ENCODE data around the gene ITGA8.

The ITGA8 gene

DNA sequence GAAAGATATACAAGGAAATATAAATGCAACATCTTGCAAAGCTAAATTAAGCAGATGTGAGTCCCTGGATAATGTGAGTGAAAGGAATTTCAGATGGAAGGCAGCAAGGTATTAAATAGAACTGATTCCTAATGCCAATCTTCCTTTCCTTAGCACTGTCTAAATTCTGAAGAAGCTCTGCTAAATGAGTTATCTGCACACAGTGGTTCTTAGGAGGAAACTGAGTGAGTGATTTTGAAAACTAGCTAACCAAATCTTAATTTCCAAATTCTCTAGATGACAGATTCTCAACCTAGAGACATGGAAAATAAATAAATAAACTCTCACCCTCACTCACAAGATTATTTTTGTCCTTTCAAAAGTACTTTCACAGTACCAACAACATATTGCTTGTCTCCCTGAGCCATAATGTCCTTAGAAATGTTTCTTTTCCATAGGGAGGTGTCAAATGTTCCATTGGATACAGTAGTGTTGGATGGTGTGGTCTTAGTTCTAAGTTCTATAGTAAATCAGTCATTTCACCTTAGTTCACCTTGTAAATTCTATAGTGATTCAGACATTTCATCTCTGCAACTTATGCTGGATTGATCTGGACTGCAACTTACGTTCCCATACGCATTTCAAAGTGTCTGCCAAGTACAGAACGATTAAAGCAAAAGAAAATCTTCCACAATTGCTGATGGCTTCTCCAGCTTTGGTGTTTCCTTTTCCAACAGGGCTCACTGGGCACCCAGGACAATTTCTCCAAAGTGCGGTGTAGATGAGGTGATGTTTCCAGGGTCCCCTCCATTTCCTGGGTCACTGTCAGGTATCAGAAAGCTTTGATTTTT is 203.3 kb downstream of the ITGA8 start:
- H3K4me1 ChIP-seq (ENCODE audit: control insufficient read depth, low read depth, low read length), result no peaks in the 10 kb centered on the region
- no peak overlapping the region for H3K27ac ChIP-seq (ENCODE audit: low read length)
- no peak overlapping the region for H3K4me3 ChIP-seq (ENCODE audit: low read length)
- no peaks in the 10 kb centered on the region for H3K36me3 ChIP-seq (ENCODE audit: control insufficient read depth, low read depth, low read length)
- H3K9ac ChIP-seq (ENCODE audit: low read length), result no peak overlapping the region
- H3K27me3 ChIP-seq (ENCODE audit: control insufficient read depth, insufficient read depth, low read length), result no peaks in the 10 kb centered on the region
- no peaks in the 10 kb centered on the region for H3K9me3 ChIP-seq (ENCODE audit: control insufficient read depth, low read depth, low read length)

DNA sequence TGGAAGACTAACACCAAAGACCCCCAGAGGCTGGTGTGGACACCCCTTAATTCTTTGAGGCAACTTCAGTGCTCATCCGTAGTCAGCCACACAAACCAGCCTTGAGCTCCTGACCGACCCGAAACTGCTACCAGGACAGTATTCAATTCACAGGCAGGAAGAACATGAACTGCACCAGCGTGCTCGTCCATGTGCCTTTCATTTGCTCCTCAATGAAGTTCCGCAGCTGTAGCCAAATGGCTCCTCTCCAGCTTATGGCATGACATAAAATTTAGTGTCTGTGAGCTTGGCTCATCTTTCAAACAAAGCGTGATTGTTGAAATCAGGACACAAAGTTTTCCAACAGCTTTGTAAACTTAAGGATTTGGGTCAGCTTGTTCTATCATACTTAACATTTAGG is 204.5 kb downstream of the ITGA8 start:
- Histone ChIP-seq H3K9ac (ENCODE audit: low read length) (no peak overlapping the region), H3K4me3 (ENCODE audit: low read length) (no peak overlapping the region), H3K27ac (ENCODE audit: low read length) (no peak overlapping the region), H3K4me1 (ENCODE audit: control insufficient read depth, low read depth, low read length) (no peaks in the 10 kb centered on the region), H3K36me3 (ENCODE audit: control insufficient read depth, low read depth, low read length) (no peaks in the 10 kb centered on the region), H3K27me3 (ENCODE audit: control insufficient read depth, insufficient read depth, low read length) (no peaks in the 10 kb centered on the region), H3K9me3 (ENCODE audit: control insufficient read depth, low read depth, low read length) (no peaks in the 10 kb centered on the region)

DNA sequence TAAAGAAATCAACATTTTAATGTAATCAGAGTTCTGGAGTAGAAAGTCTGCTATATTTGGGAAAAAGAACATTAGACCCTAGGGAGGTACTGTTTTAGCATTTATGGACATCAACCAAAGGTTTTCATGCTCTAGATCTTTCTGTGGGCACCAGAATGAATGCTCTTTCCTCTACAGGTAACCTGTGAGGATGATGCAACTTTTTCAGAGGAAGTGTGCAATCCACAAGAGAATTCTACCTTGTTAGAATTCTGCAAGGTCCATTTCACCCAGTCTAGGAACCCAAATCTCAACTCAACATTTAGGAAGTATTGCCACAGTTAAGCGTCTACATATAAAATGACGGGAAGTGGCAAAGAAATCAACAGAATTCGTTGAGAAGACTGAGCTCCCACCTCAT is 208.8 kb downstream of the ITGA8 start:
- Histone ChIP-seq H3K27me3 (ENCODE audit: control insufficient read depth, insufficient read depth, low read length) (no peaks in the 10 kb centered on the region), H3K36me3 (ENCODE audit: control insufficient read depth, low read depth, low read length) (no peaks in the 10 kb centered on the region), H3K9ac (ENCODE audit: low read length) (no peak overlapping the region), H3K4me1 (ENCODE audit: control insufficient read depth, low read depth, low read length) (no peaks in the 10 kb centered on the region), H3K4me3 (ENCODE audit: low read length) (no peak overlapping the region), H3K27ac (ENCODE audit: low read length) (no peak overlapping the region), H3K9me3 (ENCODE audit: control insufficient read depth, low read depth, low read length) (no peaks in the 10 kb centered on the region)

DNA sequence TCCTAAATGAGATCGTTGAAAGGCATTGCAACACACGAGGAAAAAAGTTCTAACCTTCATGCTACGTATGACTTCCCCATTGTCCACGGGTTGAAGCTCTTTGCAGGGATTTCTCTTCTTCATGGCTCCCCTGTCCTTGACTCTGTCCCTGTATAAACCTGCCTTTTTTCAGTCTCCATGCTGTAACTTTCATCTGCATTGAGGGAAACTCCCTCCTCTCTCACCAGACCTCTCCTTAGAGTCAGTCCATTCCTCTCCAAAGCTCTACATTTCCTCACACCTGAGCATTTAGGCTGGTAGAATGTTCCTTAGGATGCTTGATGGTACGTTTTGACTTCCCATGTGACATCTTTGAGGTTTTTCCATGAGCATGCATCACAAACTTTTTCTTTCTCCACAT is 214.4 kb downstream of the ITGA8 start:
- Histone ChIP-seq H3K36me3 (ENCODE audit: control insufficient read depth, low read depth, low read length) (no peaks in the 10 kb centered on the region), H3K27me3 (ENCODE audit: control insufficient read depth, insufficient read depth, low read length) (no peaks in the 10 kb centered on the region), H3K9me3 (ENCODE audit: control insufficient read depth, low read depth, low read length) (no peaks in the 10 kb centered on the region), H3K9ac (ENCODE audit: low read length) (no peak overlapping the region), H3K4me1 (ENCODE audit: control insufficient read depth, low read depth, low read length) (no peaks in the 10 kb centered on the region), H3K27ac (ENCODE audit: low read length) (no peak overlapping the region), H3K4me3 (ENCODE audit: low read length) (no peak overlapping the region)

DNA sequence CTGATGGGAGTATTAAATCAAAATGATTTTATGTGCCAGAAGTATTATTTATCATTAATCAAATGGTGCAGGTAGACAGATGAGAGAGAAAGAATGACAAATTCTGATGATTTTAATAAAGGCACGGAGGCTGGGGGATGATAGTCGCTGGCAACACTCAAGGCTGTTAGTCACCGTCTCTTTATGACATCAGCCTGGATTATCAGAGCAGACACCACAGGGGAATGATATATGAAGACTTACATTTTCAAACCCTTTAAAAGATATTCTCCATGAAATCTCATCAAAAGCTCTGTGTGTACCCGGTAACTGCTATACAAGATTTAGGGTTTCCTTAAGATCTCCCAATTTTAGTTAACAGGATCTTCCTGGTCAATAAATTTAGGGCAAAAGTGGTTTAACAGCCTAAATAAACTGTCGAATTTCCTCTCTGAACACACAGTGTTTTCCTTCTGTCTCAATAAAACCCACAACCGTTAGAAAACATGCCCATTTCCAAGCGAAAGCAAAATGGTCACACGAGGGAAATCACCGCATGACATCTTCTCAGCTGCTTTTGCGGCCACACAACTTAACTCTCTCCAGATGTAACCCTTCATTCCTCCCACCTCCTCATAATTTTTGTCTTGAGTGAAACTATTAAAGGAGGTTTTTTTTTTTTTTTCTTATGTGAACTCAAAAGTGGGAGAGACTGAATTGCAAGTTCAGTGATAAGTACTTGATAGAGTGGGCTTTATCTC is 215.5 kb downstream of the ITGA8 start:
- H3K27me3 ChIP-seq (ENCODE audit: control insufficient read depth, insufficient read depth, low read length), result no peaks in the 10 kb centered on the region
- H3K4me3 ChIP-seq (ENCODE audit: low read length), result no peak overlapping the region
- H3K9ac ChIP-seq (ENCODE audit: low read length), result no peak overlapping the region
- H3K9me3 ChIP-seq (ENCODE audit: control insufficient read depth, low read depth, low read length), result no peaks in the 10 kb centered on the region
- H3K36me3 ChIP-seq (ENCODE audit: control insufficient read depth, low read depth, low read length), result no peaks in the 10 kb centered on the region
- no peak overlapping the region for H3K27ac ChIP-seq (ENCODE audit: low read length)
- H3K4me1 ChIP-seq (ENCODE audit: control insufficient read depth, low read depth, low read length), result no peaks in the 10 kb centered on the region

DNA sequence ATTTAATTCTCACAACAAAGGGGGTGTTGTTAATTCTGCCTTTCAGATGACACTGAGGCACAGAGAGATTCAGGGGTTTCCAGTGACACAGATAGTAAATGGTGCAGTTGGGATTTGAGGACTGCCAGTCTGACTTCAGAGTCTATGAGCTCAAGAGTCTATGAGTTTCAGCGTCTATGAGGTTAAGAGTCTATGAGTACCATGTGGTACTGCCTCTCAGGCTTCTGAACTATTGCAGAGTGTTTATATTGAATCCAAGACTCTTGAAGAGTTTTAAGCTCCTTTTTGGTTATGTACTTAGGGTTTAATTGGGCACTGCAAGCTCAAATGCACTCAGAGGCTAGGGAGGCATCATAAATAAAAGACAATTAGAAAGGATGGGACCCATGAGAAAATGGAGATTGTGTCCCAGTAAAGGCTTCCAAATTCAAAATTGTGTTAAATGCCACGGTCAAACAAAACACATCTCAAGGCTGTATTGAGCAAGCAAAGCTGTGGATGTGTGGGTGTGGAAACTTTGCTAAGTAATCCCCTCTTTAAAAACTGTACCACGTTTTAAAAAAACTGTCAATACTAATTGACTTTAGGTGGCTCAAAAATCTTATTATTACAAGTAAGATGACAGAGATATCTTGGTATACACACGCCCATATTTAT is 224.7 kb downstream of the ITGA8 start:
- Histone ChIP-seq H3K9me3 (ENCODE audit: control insufficient read depth, low read depth, low read length) (no peaks in the 10 kb centered on the region), H3K4me1 (ENCODE audit: control insufficient read depth, low read depth, low read length) (peaks cover 7% of the 10 kb centered on the region), H3K4me3 (ENCODE audit: low read length) (no peak overlapping the region), H3K9ac (ENCODE audit: low read length) (no peak overlapping the region), H3K27me3 (ENCODE audit: control insufficient read depth, insufficient read depth, low read length) (no peaks in the 10 kb centered on the region), H3K27ac (ENCODE audit: low read length) (no peak overlapping the region), H3K36me3 (ENCODE audit: control insufficient read depth, low read depth, low read length) (no peaks in the 10 kb centered on the region)

DNA sequence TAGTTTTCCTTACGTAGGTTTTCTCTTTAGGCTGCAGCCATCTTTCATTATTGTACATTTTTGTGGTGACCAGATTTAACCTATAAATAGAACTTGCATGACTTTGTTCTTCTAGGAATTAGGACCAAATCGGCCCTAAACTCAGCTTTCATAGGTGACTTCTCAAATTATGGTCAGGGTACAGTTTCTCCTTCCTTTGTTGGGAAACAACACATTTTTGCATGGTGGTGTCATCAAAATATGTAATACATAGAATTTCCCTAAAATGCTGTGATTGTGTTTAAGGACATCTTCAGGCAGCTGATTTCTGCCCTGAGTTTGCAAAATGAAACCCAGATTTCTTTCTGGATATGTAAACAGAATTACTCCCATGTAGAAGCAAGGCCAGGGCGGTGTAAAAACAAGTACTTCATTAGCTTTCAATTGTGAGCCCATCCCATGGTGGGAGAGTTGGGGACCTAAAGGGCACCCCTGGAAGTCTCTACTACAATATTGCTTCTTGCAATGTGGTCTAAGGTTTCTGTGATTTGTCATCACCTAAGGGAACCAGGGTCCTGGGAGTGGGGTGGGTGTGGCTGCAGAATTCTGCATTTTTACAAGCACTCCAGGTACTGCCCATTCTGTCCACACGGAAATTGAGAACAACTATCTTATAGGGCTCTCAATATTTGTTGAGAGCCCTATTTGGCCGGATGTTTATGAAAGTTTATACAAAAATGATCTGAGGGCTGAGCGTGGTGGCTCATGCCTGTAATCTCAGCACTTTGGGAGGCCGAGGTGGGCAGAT is 227.7 kb downstream of the ITGA8 start:
- H3K4me1 ChIP-seq (ENCODE audit: control insufficient read depth, low read depth, low read length), result peaks cover 7% of the 10 kb centered on the region
- no peaks in the 10 kb centered on the region for H3K27me3 ChIP-seq (ENCODE audit: control insufficient read depth, insufficient read depth, low read length)
- H3K4me3 ChIP-seq (ENCODE audit: low read length), result no peak overlapping the region
- no peaks in the 10 kb centered on the region for H3K36me3 ChIP-seq (ENCODE audit: control insufficient read depth, low read depth, low read length)
- no peak overlapping the region for H3K9ac ChIP-seq (ENCODE audit: low read length)
- H3K27ac ChIP-seq (ENCODE audit: low read length), result no peak overlapping the region
- no peaks in the 10 kb centered on the region for H3K9me3 ChIP-seq (ENCODE audit: control insufficient read depth, low read depth, low read length)

DNA sequence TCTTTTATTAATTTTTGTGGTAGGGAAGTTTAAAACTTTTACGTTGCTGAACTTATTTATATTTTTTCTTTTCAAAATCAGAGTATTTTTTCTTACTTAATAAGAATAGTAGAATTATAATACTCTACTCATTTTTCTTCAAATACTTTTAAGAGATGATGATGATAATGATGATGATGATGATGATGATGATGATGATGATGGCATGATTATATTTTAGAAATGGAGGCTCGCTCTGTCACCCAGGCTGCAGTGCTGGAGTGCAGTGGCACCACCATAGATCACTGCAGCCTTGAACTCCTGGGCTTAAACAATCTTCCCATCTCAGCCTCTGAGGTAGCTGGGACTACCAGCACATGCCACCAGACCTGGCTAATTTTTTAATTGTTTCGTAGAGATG is 230.3 kb downstream of the ITGA8 start:
- Histone ChIP-seq H3K4me3 (ENCODE audit: low read length) (no peak overlapping the region), H3K9ac (ENCODE audit: low read length) (no peak overlapping the region), H3K27me3 (ENCODE audit: control insufficient read depth, insufficient read depth, low read length) (no peaks in the 10 kb centered on the region), H3K4me1 (ENCODE audit: control insufficient read depth, low read depth, low read length) (no peaks in the 10 kb centered on the region), H3K36me3 (ENCODE audit: control insufficient read depth, low read depth, low read length) (no peaks in the 10 kb centered on the region), H3K9me3 (ENCODE audit: control insufficient read depth, low read depth, low read length) (no peaks in the 10 kb centered on the region), H3K27ac (ENCODE audit: low read length) (no peak overlapping the region)

DNA sequence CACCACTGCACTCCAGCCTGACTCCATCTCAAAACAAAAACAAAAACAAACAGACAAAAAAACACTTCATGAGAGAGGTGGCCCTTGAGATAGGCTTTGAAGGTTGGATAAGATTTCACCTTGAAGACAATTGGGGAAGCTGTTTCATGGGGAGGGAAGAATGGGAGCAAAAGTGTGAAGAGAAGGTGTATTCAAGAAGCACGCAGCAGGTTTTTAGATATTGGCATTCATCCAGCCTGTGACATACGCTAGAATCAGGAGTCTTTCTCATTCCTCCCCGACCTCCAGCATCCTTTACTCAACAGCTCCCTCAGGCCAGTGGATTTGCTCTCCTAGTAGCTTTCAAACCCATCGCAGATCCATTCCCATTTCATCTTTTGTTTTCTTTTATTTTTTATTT is 232.3 kb downstream of the ITGA8 start:
- Histone ChIP-seq H3K27ac (ENCODE audit: low read length) (no peak overlapping the region), H3K9me3 (ENCODE audit: control insufficient read depth, low read depth, low read length) (no peaks in the 10 kb centered on the region), H3K27me3 (ENCODE audit: control insufficient read depth, insufficient read depth, low read length) (no peaks in the 10 kb centered on the region), H3K9ac (ENCODE audit: low read length) (no peak overlapping the region), H3K36me3 (ENCODE audit: control insufficient read depth, low read depth, low read length) (no peaks in the 10 kb centered on the region), H3K4me1 (ENCODE audit: control insufficient read depth, low read depth, low read length) (no peaks in the 10 kb centered on the region), H3K4me3 (ENCODE audit: low read length) (no peak overlapping the region)

DNA sequence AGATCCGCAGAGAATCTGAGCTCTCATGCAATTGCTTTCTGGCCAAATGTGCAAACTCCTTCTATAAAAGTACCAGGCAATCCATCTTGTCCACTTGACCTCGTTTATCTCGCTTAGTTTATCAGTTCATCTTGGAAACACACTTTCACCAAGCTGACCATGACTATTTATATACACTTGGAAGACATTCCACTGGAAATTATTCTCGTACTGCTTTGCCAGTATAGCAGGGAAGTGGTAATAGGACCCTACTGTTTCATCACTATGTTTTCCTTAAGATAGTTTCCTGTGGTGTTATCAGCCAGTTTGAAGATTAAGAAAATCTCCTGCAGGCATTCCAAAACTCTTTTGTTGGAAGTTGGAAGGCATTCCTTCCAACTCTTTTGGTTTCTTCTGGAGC is 233.3 kb downstream of the ITGA8 start:
- no peaks in the 10 kb centered on the region for H3K9me3 ChIP-seq (ENCODE audit: control insufficient read depth, low read depth, low read length)
- H3K9ac ChIP-seq (ENCODE audit: low read length), result no peak overlapping the region
- H3K4me3 ChIP-seq (ENCODE audit: low read length), result no peak overlapping the region
- H3K27ac ChIP-seq (ENCODE audit: low read length), result no peak overlapping the region
- H3K36me3 ChIP-seq (ENCODE audit: control insufficient read depth, low read depth, low read length), result no peaks in the 10 kb centered on the region
- H3K4me1 ChIP-seq (ENCODE audit: control insufficient read depth, low read depth, low read length), result no peaks in the 10 kb centered on the region
- H3K27me3 ChIP-seq (ENCODE audit: control insufficient read depth, insufficient read depth, low read length), result no peaks in the 10 kb centered on the region

DNA sequence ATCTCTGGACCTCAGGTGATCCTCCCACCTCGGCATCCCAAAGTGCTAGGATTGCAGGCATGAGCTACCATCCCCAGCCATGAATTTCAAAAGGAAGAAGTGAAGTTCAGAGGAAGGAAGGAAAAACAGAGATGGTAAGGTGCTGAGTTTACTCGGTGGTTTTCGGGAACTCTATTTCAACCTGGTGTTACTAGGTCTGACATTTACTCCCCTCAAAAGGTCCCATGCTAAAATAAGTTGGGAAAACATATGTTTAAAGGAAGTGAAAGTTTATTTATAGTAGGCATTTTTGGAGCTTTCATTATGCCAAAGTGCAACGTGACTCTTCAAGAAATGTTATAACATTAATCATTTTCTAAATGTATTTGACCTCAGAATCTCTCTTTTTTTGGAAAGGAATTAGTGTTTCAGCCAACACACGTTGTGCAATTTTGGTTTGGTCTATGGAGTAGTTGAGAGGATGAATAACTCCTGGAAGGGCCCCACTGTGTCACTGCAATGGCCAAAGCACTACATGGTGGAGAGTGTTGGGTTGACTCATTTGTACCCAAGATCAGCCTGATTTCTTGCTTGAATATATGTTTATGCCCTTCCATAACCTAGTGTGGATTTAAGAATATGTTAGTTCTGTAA is 233.9 kb downstream of the ITGA8 start:
- Histone ChIP-seq H3K4me1 (ENCODE audit: control insufficient read depth, low read depth, low read length) (no peaks in the 10 kb centered on the region), H3K9me3 (ENCODE audit: control insufficient read depth, low read depth, low read length) (no peaks in the 10 kb centered on the region), H3K36me3 (ENCODE audit: control insufficient read depth, low read depth, low read length) (no peaks in the 10 kb centered on the region), H3K27me3 (ENCODE audit: control insufficient read depth, insufficient read depth, low read length) (no peaks in the 10 kb centered on the region), H3K27ac (ENCODE audit: low read length) (no peak overlapping the region), H3K9ac (ENCODE audit: low read length) (no peak overlapping the region), H3K4me3 (ENCODE audit: low read length) (no peak overlapping the region)
